Right atrium auricular region (tissue), 2 donors: Measurements from ENCODE around the gene ZNF677. TPM values are rescaled to one million over a fixed set of nuclear protein-coding genes. Genes with fewer than 3 reads are reported as not detected.
"Not testable (repeated sequence)": the region's sequence is repeated elsewhere in the genome, so short reads cannot be mapped to it uniquely, and the experiment has no call there.

Experiments used
- DNase-seq: peaks from one replicate; pipeline ENCODE4 v3.0.0-alpha.2; 2019; ENCODE audit warnings: low spot score
- H3K27ac ChIP-seq, 2 donors: fragments of 200-600 bp; sonication (generic); 1 replicate in 1 of 2; 2 replicates in 1 of 2; pipeline ENCODE4 v1.5.1; 2016 to 2019
- H3K27me3 ChIP-seq, 2 donors: fragments of 200-600 bp; sonication (generic); one replicate each; pipeline versions ENCODE4 v1.5.1 to v1.6.0; 2017 to 2019
- H3K36me3 ChIP-seq: fragments of 200-600 bp; sonication (generic); one replicate; pipeline ENCODE4 v1.5.1; 2016
- H3K4me1 ChIP-seq, 2 donors: fragments of 200-600 bp; sonication (generic); one replicate each; pipeline versions ENCODE4 v1.5.1 to v1.6.0; 2017 to 2019
- H3K4me3 ChIP-seq, 2 donors: fragments of 200-600 bp; sonication (generic); 1 replicate in 1 of 2; 2 replicates in 1 of 2; pipeline ENCODE4 v1.5.1; 2017 to 2019; ENCODE audit warnings: mild to moderate bottlenecking in 1 of 2, moderate library complexity in 1 of 2
- H3K9me3 ChIP-seq, 2 donors: fragments of 200-600 bp; sonication (generic); one replicate each; pipeline ENCODE4 v1.5.1; 2019
- total RNA-seq, 2 donors: library from RNA; depleted of rRNA; stranded (reverse); fragments of >200 nt; gene quantifications; one replicate each; pipeline ENCODE4 v1.1.0, GENCODE V29; 2016
- TF ChIP-seq, protein P1 (sequence below), 2 donors: fragments of 200-600 bp; sonication (generic); IDR thresholded peaks; one replicate each; pipeline ENCODE4 v1.5.1; 2019; ENCODE audit warnings: antibody characterized with exemption in 2 of 2

Gene ZNF677
- 10 to 100 TPM; 10.7 to 21.3 TPM for total RNA-seq

DNA sequence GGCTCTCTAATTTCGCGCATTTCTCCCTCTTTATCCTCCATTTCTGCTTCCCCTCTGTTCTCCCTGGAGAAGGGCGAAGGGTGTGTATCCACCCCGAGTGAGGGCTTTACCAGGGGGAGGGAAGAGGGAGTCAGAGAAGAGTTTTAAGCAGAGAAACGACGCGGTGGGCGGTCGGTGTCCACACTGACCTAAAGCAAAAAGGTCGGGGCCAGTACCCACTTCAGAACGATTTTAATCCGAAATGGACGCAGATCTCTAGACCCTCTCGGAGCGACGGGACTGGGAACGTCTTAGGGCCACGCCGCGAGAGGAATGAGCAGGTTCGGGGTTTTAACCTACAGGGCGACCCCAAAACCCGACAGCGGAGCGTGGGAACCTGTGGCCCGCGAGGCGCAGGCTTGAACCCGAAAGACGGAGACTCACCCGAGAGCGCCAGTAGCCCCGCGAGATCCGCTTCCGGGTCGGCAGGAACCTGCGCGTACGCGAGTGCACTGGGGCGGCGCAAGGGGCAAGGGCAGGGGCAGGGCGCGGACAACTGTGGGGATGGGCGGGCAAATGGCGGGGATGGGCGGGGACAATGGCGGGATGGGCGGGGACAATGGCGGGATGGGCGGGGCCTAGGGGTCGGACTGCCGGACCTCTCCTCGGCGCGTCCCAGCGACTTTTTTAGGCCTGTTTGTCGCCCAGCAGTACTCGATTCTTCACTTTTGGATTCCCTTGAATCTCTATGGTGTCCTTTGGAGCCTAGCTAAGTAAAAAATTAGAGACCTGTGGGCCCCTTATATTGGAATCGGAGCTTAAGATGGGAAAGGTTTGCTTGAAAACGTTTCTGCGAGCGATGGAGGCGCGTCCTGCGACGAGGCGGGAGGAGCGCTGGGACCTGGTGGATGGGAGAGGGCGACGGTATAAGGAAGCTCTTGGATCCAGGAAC lies at the start of gene ZNF677:
Gene ZNF677, minus strand, starts transcription at position 463 of the 931 bp plus-strand sequence. CDS start 3,323 bp downstream, outside the sequence.
- H3K27me3 ChIP-seq, result no peaks in the 10 kb centered on the region
- peak within 1 kb of the TSS; percentile 77 to 81 for H3K4me3 ChIP-seq
- peak within 1 kb of the TSS; percentile 71 to 85 for H3K27ac ChIP-seq
- H3K9me3 ChIP-seq, result peaks cover 0 to 32% of the 10 kb centered on the region in 2 donors
- DNase-seq, result peak; percentile 87
- H3K4me1 ChIP-seq, result peaks cover 0 to 7% of the 10 kb centered on the region in 2 donors
- TF ChIP-seq, protein P1, sequence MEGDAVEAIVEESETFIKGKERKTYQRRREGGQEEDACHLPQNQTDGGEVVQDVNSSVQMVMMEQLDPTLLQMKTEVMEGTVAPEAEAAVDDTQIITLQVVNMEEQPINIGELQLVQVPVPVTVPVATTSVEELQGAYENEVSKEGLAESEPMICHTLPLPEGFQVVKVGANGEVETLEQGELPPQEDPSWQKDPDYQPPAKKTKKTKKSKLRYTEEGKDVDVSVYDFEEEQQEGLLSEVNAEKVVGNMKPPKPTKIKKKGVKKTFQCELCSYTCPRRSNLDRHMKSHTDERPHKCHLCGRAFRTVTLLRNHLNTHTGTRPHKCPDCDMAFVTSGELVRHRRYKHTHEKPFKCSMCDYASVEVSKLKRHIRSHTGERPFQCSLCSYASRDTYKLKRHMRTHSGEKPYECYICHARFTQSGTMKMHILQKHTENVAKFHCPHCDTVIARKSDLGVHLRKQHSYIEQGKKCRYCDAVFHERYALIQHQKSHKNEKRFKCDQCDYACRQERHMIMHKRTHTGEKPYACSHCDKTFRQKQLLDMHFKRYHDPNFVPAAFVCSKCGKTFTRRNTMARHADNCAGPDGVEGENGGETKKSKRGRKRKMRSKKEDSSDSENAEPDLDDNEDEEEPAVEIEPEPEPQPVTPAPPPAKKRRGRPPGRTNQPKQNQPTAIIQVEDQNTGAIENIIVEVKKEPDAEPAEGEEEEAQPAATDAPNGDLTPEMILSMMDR (IDR thresholded peaks at IDR 0.05), result no peak
- peaks cover 30% of the 10 kb centered on the region for H3K36me3 ChIP-seq

DNA sequence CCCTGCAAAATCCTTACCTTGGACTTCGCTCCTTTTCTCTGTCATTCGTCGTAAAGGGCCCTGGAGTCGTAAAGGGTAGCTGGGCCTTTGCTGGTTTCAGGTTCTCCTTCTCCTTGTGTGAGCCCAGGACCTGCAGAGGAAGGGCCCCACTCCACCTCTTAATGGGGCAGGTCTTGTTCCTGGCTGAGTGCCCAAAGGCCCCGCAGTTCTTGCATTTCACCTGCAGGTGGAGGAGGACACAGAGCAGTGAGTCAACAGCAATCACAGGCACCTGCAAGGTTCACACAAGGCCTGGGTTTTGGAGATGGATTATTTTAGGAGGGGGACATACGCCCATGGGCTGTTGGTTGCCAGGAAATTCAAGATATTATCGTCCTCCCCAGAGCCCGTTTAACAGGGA lies 46.7 kb upstream of the ZNF677 start:
- H3K27ac ChIP-seq, DNase-seq, H3K9me3 ChIP-seq: not testable (repeated sequence)

DNA sequence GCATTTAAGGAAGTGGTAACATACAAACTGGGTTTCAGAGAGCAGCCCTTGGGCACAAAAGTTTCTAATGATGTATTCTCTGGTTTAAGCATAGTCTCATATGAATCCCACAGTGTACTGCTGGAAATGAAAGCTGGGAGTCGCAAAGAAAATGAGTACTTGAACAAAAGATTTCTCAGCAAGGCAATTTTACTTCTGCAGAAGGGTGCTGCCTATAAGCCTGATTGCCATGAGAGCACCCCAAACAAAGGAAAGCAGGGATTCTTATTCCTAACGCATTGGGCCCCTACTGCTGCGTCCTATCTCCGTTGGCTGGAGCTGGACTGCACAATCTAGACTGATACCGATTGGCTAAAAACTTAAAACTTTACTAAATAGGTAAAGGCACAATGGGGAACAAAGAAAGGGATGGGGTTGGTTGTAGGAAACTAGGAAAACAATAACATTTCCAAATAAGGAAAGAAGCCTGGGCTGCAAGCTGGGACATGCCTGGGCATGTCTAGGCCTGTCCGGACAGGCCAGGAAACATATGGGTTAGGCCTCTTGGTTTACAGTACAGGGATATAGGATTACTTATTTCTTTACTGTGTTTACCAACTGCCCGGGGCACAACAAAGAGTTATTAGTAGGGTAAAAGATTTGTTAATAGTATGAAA lies 40.2 kb upstream of the ZNF677 start:
- no peaks in the 10 kb centered on the region for H3K27me3 ChIP-seq
- H3K4me1 ChIP-seq, result no peaks in the 10 kb centered on the region
- H3K4me3 ChIP-seq, result no peak overlapping the region
- no peak overlapping the region for H3K27ac ChIP-seq
- no peak for DNase-seq
- H3K36me3 ChIP-seq, result no peaks in the 10 kb centered on the region
- TF ChIP-seq, protein P1 (IDR thresholded peaks at IDR 0.05), result no peak
- H3K9me3 ChIP-seq, result peaks cover 7 to 30% of the 10 kb centered on the region in 2 donors

More for the DNA sequence above, 46.7 kb upstream of the ZNF677 start:
- not testable (repeated sequence) for H3K27me3 ChIP-seq, H3K4me1 ChIP-seq, H3K4me3 ChIP-seq, H3K36me3 ChIP-seq

DNA sequence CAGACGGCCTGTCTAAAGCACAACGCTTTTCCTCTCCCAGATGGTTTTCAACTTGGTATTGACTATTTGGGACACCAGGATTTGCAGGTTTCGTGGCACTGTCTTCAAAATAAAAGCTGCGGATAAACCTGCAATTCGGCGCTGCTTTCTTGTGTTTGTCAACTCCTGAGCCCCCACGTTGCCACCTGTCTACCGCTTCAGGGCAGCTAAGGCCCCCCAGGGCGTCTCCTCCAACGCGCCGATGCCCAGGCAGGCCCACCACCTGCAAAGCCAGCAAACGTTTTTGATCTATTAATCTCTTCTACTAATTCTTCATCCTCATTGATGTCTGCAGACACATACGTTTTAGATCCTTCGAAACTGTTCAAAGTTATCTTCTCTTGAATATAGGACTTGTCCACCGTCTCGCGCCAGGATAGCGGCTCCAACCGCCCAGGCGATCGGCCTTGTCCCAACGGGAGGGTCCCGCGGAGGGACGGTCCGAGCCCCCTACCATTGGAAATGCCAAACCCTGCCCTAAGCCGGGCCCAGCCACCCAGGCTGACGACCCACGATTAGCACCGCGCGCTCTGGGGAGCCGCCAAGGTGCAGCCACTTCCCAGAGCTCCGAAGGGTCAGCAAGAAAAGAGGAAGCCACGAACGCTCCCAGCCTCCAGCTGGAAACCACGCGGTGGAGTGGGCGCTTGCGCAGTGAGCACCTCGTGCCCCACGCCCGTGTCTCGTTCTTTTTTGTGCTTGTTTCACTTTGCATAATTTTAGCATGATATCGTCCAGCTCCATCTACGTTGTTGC lies 36.3 kb upstream of the ZNF677 start:
- no peaks in the 10 kb centered on the region for H3K36me3 ChIP-seq
- H3K4me3 ChIP-seq, result no peak overlapping the region
- peaks cover 7 to 27% of the 10 kb centered on the region in 2 donors for H3K9me3 ChIP-seq
- no peaks in the 10 kb centered on the region for H3K4me1 ChIP-seq
- H3K27me3 ChIP-seq, result no peaks in the 10 kb centered on the region
- no peak overlapping the region for H3K27ac ChIP-seq
- TF ChIP-seq, protein P1 (IDR thresholded peaks at IDR 0.05), result no peak
- DNase-seq, result no peak

DNA sequence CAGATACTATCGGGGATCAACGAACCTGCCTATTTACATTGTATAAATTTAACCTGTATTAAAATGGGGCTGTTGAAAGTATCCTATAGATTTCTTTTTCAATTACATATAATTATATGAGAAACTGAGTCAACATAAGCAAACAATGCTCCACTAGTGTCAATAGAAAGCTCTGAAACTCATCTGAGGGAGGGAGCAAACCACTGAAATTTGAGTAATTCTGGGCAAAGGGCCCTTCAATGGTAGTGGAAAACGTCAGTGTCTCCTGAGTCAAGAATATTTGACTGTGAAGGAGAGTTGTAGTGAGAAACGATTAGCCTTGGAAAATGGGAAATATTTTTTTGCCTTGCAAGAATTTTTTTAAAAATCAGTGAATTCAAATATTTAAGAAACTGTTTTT lies 30.4 kb upstream of the ZNF677 start:
- TF ChIP-seq, protein P1 (IDR thresholded peaks at IDR 0.05), result no peak
- Histone ChIP-seq H3K27ac (no peak overlapping the region), H3K9me3 (no peaks in the 10 kb centered on the region), H3K36me3 (no peaks in the 10 kb centered on the region), H3K4me1 (no peaks in the 10 kb centered on the region), H3K4me3 (no peak overlapping the region), H3K27me3 (no peaks in the 10 kb centered on the region)
- no peak for DNase-seq

DNA sequence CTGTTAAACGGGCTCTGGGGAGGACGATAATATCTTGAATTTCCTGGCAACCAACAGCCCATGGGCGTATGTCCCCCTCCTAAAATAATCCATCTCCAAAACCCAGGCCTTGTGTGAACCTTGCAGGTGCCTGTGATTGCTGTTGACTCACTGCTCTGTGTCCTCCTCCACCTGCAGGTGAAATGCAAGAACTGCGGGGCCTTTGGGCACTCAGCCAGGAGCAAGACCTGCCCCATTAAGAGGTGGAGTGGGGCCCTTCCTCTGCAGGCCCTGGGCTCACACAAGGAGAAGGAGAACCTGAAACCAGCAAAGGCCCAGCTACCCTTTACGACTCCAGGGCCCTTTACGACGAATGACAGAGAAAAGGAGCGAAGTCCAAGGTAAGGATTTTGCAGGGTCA lies 27.3 kb upstream of the ZNF677 start:
- H3K36me3 ChIP-seq, H3K9me3 ChIP-seq, DNase-seq, H3K27ac ChIP-seq, H3K27me3 ChIP-seq, H3K4me1 ChIP-seq, H3K4me3 ChIP-seq: not testable (repeated sequence)
